WTC11 (cell line): Measurements from ENCODE around the gene AGBL4.

ENCODE experiments used
- CREB1 ChIP-seq: sonication (generic); formaldehyde crosslinking; IDR thresholded peaks from 2 replicates; pipeline ENCODE4 v1.8.0; 2023; ENCODE audit warnings: mild to moderate bottlenecking, missing genetic modification reagents
- HMGA2 ChIP-seq: fragments of 250-450 bp; sonication (Bioruptor Pico); IDR thresholded peaks from 2 replicates; pipeline ENCODE4 v1.4.0; 2021; ENCODE audit warnings: mild to moderate bottlenecking, moderate library complexity
- IRF2 ChIP-seq: sonication (generic); formaldehyde crosslinking; IDR thresholded peaks from 2 replicates; pipeline ENCODE4 v1.8.0; 2022; ENCODE audit warnings: low read depth, missing genetic modification reagents, borderline replicate concordance
- JAZF1 ChIP-seq: fragments of 250-450 bp; sonication (Bioruptor Pico); IDR thresholded peaks from 2 replicates; pipeline ENCODE4 v1.9.0; 2021; ENCODE audit warnings: moderate library complexity, mild to moderate bottlenecking, inconsistent platforms
- NR2C2 ChIP-seq: sonication (generic); formaldehyde crosslinking; IDR thresholded peaks from 2 replicates; pipeline ENCODE4 v1.8.0; 2022; ENCODE audit warnings: mild to moderate bottlenecking, missing genetic modification reagents
- SMAD3 ChIP-seq: sonication (generic); formaldehyde crosslinking; IDR thresholded peaks from 2 replicates; pipeline ENCODE4 v1.8.0; 2022; ENCODE audit warnings: missing genetic modification reagents, mild to moderate bottlenecking, borderline replicate concordance
- SP1 ChIP-seq: sonication (generic); formaldehyde crosslinking; conservative IDR thresholded peaks from 2 replicates; pipeline ENCODE4 v1.8.1; 2022; ENCODE audit warnings: missing genetic modification reagents
- TCF7 ChIP-seq: sonication (generic); formaldehyde crosslinking; IDR thresholded peaks from 2 replicates; pipeline ENCODE4 v1.8.0; 2022; ENCODE audit warnings: mild to moderate bottlenecking, low read depth, missing genetic modification reagents, moderate library complexity
- TP53 ChIP-seq: sonication (generic); formaldehyde crosslinking; IDR thresholded peaks from 2 replicates; pipeline ENCODE4 v1.8.1; 2023; ENCODE audit warnings: mild to moderate bottlenecking, missing genetic modification reagents
- ZNF232 ChIP-seq: sonication (generic); formaldehyde crosslinking; IDR thresholded peaks from 2 replicates; pipeline ENCODE4 v1.8.0; 2022; ENCODE audit warnings: mild to moderate bottlenecking, missing genetic modification reagents
- ZNF317 ChIP-seq: sonication (generic); formaldehyde crosslinking; IDR thresholded peaks from 2 replicates; pipeline ENCODE4 v1.8.1; 2023; ENCODE audit warnings: low read depth, mild to moderate bottlenecking, moderate library complexity, missing genetic modification reagents, borderline replicate concordance
- TF ChIP-seq, protein P1 (sequence below): fragments of 200-600 bp; IDR thresholded peaks from 2 replicates; pipeline ENCODE4 v1.8.0; 2022; ENCODE audit warnings: antibody characterized with exemption
- TF ChIP-seq, protein P2 (sequence below): sonication (generic); formaldehyde crosslinking; IDR thresholded peaks from 2 replicates; pipeline ENCODE4 v1.8.0; 2022; ENCODE audit warnings: mild to moderate bottlenecking, missing genetic modification reagents

DNA sequence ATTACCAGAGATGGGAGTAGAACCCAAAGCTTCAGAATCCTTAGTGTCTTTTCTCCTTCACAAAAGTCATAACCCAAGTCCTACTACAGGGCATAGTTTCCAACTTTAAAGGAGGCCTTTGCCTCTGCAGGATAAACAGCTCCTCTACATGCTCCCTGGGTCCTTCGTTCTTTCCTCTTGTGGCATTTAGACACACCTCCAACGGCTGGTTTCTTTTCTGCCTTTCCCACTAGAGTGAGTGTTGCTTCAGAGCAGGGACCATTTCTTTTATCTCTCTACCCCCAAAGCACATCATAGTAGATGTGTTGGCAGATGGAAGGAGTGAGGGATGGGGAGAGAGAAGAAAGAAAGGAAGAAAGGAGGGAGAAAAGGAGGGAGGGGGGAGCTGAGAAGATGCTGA is 1407.0 kb downstream of the AGBL4 start:
- TF ChIP-seq, protein P1, sequence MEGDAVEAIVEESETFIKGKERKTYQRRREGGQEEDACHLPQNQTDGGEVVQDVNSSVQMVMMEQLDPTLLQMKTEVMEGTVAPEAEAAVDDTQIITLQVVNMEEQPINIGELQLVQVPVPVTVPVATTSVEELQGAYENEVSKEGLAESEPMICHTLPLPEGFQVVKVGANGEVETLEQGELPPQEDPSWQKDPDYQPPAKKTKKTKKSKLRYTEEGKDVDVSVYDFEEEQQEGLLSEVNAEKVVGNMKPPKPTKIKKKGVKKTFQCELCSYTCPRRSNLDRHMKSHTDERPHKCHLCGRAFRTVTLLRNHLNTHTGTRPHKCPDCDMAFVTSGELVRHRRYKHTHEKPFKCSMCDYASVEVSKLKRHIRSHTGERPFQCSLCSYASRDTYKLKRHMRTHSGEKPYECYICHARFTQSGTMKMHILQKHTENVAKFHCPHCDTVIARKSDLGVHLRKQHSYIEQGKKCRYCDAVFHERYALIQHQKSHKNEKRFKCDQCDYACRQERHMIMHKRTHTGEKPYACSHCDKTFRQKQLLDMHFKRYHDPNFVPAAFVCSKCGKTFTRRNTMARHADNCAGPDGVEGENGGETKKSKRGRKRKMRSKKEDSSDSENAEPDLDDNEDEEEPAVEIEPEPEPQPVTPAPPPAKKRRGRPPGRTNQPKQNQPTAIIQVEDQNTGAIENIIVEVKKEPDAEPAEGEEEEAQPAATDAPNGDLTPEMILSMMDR: no peak
- TF ChIP-seq NR2C2 (CRISPR knock-in tag): no peak
- TF ChIP-seq ZNF232: no peak
- TF ChIP-seq HMGA2: no peak
- TF ChIP-seq TP53 (CRISPR knock-in tag): no peak
- no peak for TF ChIP-seq SMAD3 (CRISPR knock-in tag)
- TF ChIP-seq, protein P2, sequence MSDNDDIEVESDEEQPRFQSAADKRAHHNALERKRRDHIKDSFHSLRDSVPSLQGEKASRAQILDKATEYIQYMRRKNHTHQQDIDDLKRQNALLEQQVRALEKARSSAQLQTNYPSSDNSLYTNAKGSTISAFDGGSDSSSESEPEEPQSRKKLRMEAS (CRISPR knock-in tag): no peak
- TF ChIP-seq CREB1 (CRISPR knock-in tag): no peak
- TF ChIP-seq SP1 (CRISPR knock-in tag): no peak
- TF ChIP-seq ZNF317 (CRISPR knock-in tag): no peak
- no peak for TF ChIP-seq TCF7 (CRISPR knock-in tag)
- no peak for TF ChIP-seq IRF2 (CRISPR knock-in tag)
- TF ChIP-seq JAZF1: no peak
